H9 (cell line): ENCODE results near the gene SLC28A3. TPM values are rescaled to one million over a fixed set of nuclear protein-coding genes. Genes with fewer than 3 reads are reported as not detected.

Source experiments
- DNase-seq: peaks from one replicate; pipeline ENCODE4 v3.0.0-alpha.2; 2017
- H2AFZ ChIP-seq: one replicate; pipeline ENCODE4 v1.6.1; 2013; ENCODE audit warnings: mild to moderate bottlenecking, low read length, control low read depth, moderate library complexity
- H2AK5ac ChIP-seq: 2 replicates; pipeline ENCODE4 v1.6.1; 2013; ENCODE audit warnings: low read length, control low read depth, mixed read lengths; ENCODE audit not compliant: insufficient read length
- H2BK120ac ChIP-seq: one replicate; pipeline ENCODE4 v1.6.1; 2013; ENCODE audit warnings: low read depth, mild to moderate bottlenecking, low read length, control low read depth, inconsistent platforms; ENCODE audit not compliant: poor library complexity, severe bottlenecking
- H2BK12ac ChIP-seq: 2 replicates; pipeline ENCODE4 v1.6.1; 2013; ENCODE audit warnings: low read length, control low read depth, mixed read lengths, low read depth; ENCODE audit not compliant: insufficient read length
- H2BK15ac ChIP-seq: 2 replicates; pipeline ENCODE4 v1.6.1; 2013; ENCODE audit warnings: low read depth, low read length, control low read depth
- H2BK20ac ChIP-seq: one replicate; pipeline ENCODE4 v1.6.1; 2013; ENCODE audit warnings: low read depth, mild to moderate bottlenecking, low read length, control low read depth, inconsistent platforms; ENCODE audit not compliant: poor library complexity, severe bottlenecking
- H2BK5ac ChIP-seq: 2 replicates; pipeline ENCODE4 v1.6.1; 2013; ENCODE audit warnings: low read length, control low read depth, mixed read lengths; ENCODE audit not compliant: insufficient read length
- H3K14ac ChIP-seq: 2 replicates; pipeline ENCODE4 v1.6.1; 2013; ENCODE audit warnings: low read length, control low read depth; ENCODE audit not compliant: insufficient read depth
- H3K18ac ChIP-seq: 2 replicates; pipeline ENCODE4 v1.6.1; 2013; ENCODE audit warnings: low read depth, mild to moderate bottlenecking, mixed read lengths, low read length, control low read depth; ENCODE audit not compliant: insufficient read length
- H3K23ac ChIP-seq: 2 replicates; pipeline ENCODE4 v1.6.1; 2013; ENCODE audit warnings: low read length, control low read depth, mixed read lengths, low read depth; ENCODE audit not compliant: insufficient read length
- H3K23me2 ChIP-seq: 2 replicates; pipeline ENCODE4 v1.6.1; 2013; ENCODE audit warnings: low read depth, mild to moderate bottlenecking, mixed read lengths, low read length, control low read depth; ENCODE audit not compliant: insufficient read length, poor library complexity, severe bottlenecking
- H3K27ac ChIP-seq: 2 replicates; pipeline ENCODE4 v1.5.1; 2013; ENCODE audit warnings: low read length, control low read depth, mixed read lengths, low read depth; ENCODE audit not compliant: insufficient read length
- H3K27me3 ChIP-seq: 2 replicates; pipeline ENCODE4 v1.6.1; 2013; ENCODE audit warnings: low read length, control low read depth, inconsistent platforms; ENCODE audit not compliant: insufficient read depth
- H3K4ac ChIP-seq: 2 replicates; pipeline ENCODE4 v1.6.1; 2013; ENCODE audit warnings: low read depth, mild to moderate bottlenecking, control low read depth, inconsistent platforms, low read length, moderate library complexity
- H3K4me1 ChIP-seq: 2 replicates; pipeline ENCODE4 v1.6.1; 2013; ENCODE audit warnings: low read length, control low read depth, inconsistent platforms; ENCODE audit not compliant: insufficient read depth
- H3K4me2 ChIP-seq: 2 replicates; pipeline ENCODE4 v1.6.1; 2013; ENCODE audit warnings: low read length, control low read depth, mixed read lengths; ENCODE audit not compliant: insufficient read length, insufficient read depth
- H3K56ac ChIP-seq: 2 replicates; pipeline ENCODE4 v1.6.1; 2013; ENCODE audit warnings: low read depth, mild to moderate bottlenecking, mixed read lengths, low read length, control low read depth; ENCODE audit not compliant: insufficient read length
- H3K79me1 ChIP-seq: 2 replicates; pipeline ENCODE4 v1.6.1; 2013; ENCODE audit warnings: low read depth, mild to moderate bottlenecking, moderate library complexity, low read length, control low read depth, inconsistent platforms; ENCODE audit not compliant: insufficient read depth, poor library complexity, severe bottlenecking
- H3K79me2 ChIP-seq: 2 replicates; pipeline ENCODE4 v1.6.1; 2013; ENCODE audit warnings: low read length, control low read depth, inconsistent platforms; ENCODE audit not compliant: insufficient read depth
- H3K9ac ChIP-seq: 2 replicates; pipeline ENCODE4 v1.6.1; 2013; ENCODE audit warnings: low read length, control low read depth, mixed read lengths; ENCODE audit not compliant: insufficient read length; ENCODE audit errors: extremely low read depth
- H3K9me3 ChIP-seq: one replicate; pipeline ENCODE4 v1.6.1; 2013; ENCODE audit warnings: low read depth, low read length, inconsistent platforms; ENCODE audit not compliant: control insufficient read depth
- H3T11ph ChIP-seq: one replicate; pipeline ENCODE4 v1.6.1; 2013; ENCODE audit warnings: mild to moderate bottlenecking, low read length, control low read depth, inconsistent platforms
- H4K20me1 ChIP-seq: one replicate; pipeline ENCODE4 v1.6.1; 2013; ENCODE audit not compliant: control insufficient read depth, insufficient read length, insufficient read depth
- H4K5ac ChIP-seq: 2 replicates; pipeline ENCODE4 v1.6.1; 2013; ENCODE audit warnings: low read depth, mild to moderate bottlenecking, mixed read lengths, low read length, control low read depth; ENCODE audit not compliant: insufficient read length
- H4K8ac ChIP-seq: replicated peaks from 2 replicates; pipeline ENCODE4 v1.6.1; 2013; ENCODE audit warnings: low read length, control low read depth, mixed read lengths, low read depth; ENCODE audit not compliant: insufficient read length
- H4K91ac ChIP-seq: 2 replicates; pipeline ENCODE4 v1.6.1; 2013; ENCODE audit warnings: low read depth, mild to moderate bottlenecking, moderate library complexity, mixed read lengths, low read length, control low read depth; ENCODE audit not compliant: insufficient read length
- H3K27ac Mint-ChIP-seq, 3 experiments: 2 replicates in 2 of 3; 3 replicates in 1 of 3; pipeline ENCODE4 v1.8.0; 2020 to 2021; ENCODE audit warnings: mixed read lengths in 3 of 3, mild to moderate bottlenecking in 1 of 3, moderate library complexity in 1 of 3
- H3K27me3 Mint-ChIP-seq: 2 replicates; pipeline ENCODE4 v1.8.0; 2021; ENCODE audit warnings: low read depth, mild to moderate bottlenecking, moderate library complexity, mixed read lengths
- H3K36me3 Mint-ChIP-seq, 3 experiments: 2 replicates in 2 of 3; 3 replicates in 1 of 3; pipeline ENCODE4 v1.8.0; 2020 to 2021; ENCODE audit warnings: low read depth in 3 of 3, mixed read lengths in 3 of 3; ENCODE audit not compliant: insufficient read depth in 1 of 3
- H3K4me1 Mint-ChIP-seq, 2 experiments: 2 replicates each; pipeline ENCODE4 v1.8.0; 2020; ENCODE audit warnings: mixed read lengths in 2 of 2
- H3K4me3 Mint-ChIP-seq, 2 experiments: 2 replicates in 1 of 2; 3 replicates in 1 of 2; pipeline ENCODE4 v1.8.0; 2020 to 2021; ENCODE audit warnings: mild to moderate bottlenecking in 2 of 2, mixed read lengths in 2 of 2, moderate library complexity in 1 of 2
- H3K9me3 Mint-ChIP-seq, 2 experiments: 2 replicates in 1 of 2; 3 replicates in 1 of 2; pipeline ENCODE4 v1.8.0; 2020; ENCODE audit warnings: mild to moderate bottlenecking in 2 of 2, mixed read lengths in 2 of 2, moderate library complexity in 1 of 2
- WGBS: extraction: QIAGEN DNeasy Blood & Tissue Kit; methylation state at CpG from one replicate; pipeline ENCODE4 v1.1.7; 2013; ENCODE audit warnings: missing lambda C conversion rate, low lambda C conversion rate, mixed read lengths; ENCODE audit not compliant: insufficient read length; ENCODE audit errors: extremely low coverage; 5-methylcytosine and 5-hydroxymethylcytosine counted together
- total RNA-seq: library from RNA; stranded (reverse); gene quantifications from 2 replicates; pipeline ENCODE4 v1.2.1, GENCODE V29; 2021
- TF ChIP-seq, protein P1 (sequence below): fragments of 200-600 bp; sonication (generic); conservative IDR thresholded peaks from 3 replicates; pipeline ENCODE4 v1.8.0; 2021; ENCODE audit warnings: antibody characterized with exemption, mild to moderate bottlenecking

Gene SLC28A3
- total RNA-seq, 1 experiment from 2014 or later: not detected

DNA sequence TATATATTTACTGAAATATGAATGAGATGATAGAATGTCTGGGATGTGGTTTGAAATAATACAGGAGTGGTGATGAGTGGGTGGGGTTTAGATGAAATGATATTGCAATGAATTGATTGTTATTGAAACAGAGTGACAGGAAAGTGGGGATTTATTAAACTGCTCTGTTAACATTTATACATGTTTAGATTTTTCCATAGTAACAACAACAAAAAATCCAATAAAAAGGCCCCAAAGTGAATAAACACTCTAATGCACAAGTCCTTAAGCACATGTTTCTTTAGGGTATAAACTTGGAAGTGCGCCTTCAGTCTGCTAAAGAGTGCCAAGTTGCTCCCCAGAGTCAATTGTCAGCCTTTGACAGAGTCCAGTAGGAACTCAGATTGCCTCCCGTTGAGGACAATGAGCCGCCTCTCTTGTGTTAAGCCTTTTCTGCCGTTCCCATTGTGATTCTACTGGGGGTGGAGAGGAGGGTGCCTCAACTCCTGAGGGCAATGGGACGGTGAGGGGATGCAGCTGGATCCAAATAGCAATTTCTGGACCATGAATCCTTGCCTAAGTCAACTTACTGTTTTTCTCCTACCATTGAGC is 112.3 kb downstream of the SLC28A3 start:
- no peaks in the 10 kb centered on the region for H3K9me3 Mint-ChIP-seq
- H3K27ac ChIP-seq: no peak overlapping the region
- no peaks in the 10 kb centered on the region for H3K79me1 ChIP-seq
- peak; percentile 50 for DNase-seq
- no peak overlapping the region for H2BK5ac ChIP-seq
- H3K4me1 ChIP-seq: peaks cover 2% of the 10 kb centered on the region; the same call in 1 of the 2 replicates
- TF ChIP-seq, protein P1, sequence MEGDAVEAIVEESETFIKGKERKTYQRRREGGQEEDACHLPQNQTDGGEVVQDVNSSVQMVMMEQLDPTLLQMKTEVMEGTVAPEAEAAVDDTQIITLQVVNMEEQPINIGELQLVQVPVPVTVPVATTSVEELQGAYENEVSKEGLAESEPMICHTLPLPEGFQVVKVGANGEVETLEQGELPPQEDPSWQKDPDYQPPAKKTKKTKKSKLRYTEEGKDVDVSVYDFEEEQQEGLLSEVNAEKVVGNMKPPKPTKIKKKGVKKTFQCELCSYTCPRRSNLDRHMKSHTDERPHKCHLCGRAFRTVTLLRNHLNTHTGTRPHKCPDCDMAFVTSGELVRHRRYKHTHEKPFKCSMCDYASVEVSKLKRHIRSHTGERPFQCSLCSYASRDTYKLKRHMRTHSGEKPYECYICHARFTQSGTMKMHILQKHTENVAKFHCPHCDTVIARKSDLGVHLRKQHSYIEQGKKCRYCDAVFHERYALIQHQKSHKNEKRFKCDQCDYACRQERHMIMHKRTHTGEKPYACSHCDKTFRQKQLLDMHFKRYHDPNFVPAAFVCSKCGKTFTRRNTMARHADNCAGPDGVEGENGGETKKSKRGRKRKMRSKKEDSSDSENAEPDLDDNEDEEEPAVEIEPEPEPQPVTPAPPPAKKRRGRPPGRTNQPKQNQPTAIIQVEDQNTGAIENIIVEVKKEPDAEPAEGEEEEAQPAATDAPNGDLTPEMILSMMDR: no peak
- no peaks in the 10 kb centered on the region for H3K79me2 ChIP-seq
- no peak overlapping the region for H2BK20ac ChIP-seq
- peaks cover under 1% of the 10 kb centered on the region for H3K27me3 Mint-ChIP-seq
- no peak overlapping the region for H4K8ac ChIP-seq
- H3K4me3 Mint-ChIP-seq: no peak overlapping the region
- H3K14ac ChIP-seq: no peak overlapping the region
- no peak overlapping the region for H3K56ac ChIP-seq
- H2AK5ac ChIP-seq: no peak overlapping the region
- H3K27ac Mint-ChIP-seq: no peak overlapping the region
- no peak overlapping the region for H3K9ac ChIP-seq
- no peak overlapping the region for H2BK15ac ChIP-seq
- H2BK12ac ChIP-seq: no peak overlapping the region
- H4K91ac ChIP-seq: no peak overlapping the region
- H3K9me3 ChIP-seq: no peaks in the 10 kb centered on the region
- H4K20me1 ChIP-seq: no peaks in the 10 kb centered on the region
- H3K4ac ChIP-seq: no peak overlapping the region
- H2AFZ ChIP-seq: no peak overlapping the region
- H3K27me3 ChIP-seq: no peaks in the 10 kb centered on the region
- peaks cover 35 to 39% of the 10 kb centered on the region in 2 experiments for H3K4me1 Mint-ChIP-seq
- no peak overlapping the region for H3K23ac ChIP-seq
- peaks cover 0 to 2% (median 0%) of the 10 kb centered on the region in 3 experiments; a peak in 2 of 7 replicates for H3K36me3 Mint-ChIP-seq
- no peak overlapping the region for H3T11ph ChIP-seq
- WGBS: no CpG with 5 or more reads among the region's 5 CpGs
- H3K23me2 ChIP-seq: no peaks in the 10 kb centered on the region
- no peak overlapping the region for H3K4me2 ChIP-seq
- H3K18ac ChIP-seq: no peak overlapping the region
- H2BK120ac ChIP-seq: no peak overlapping the region
- H4K5ac ChIP-seq: no peak overlapping the region
